WTC11 (cell line): ENCODE results near the gene MSI2. TPM values are rescaled to one million over a fixed set of nuclear protein-coding genes. Genes with fewer than 3 reads are reported as not detected.
A peak's percentile ranks its signal among the peaks of the same experiment; 100 is the strongest.

Source experiments
- ATAC-seq: fragments of 200-7000 bp; cut with Tn5 transposase; 2 replicates; pipeline ENCODE4 v1.10.0; 2021; ENCODE audit warnings: mild to moderate bottlenecking, moderate library complexity
- CTCF ChIA-PET: fragments of 300-600 bp; sonication (Branson Sonifier 250); formaldehyde crosslinking; loops from one replicate; lab custom pipeline; 2021; ENCODE audit warnings: antibody characterized with exemption; lab: Charles Lee
- POLR2A ChIA-PET: fragments of 350-600 bp; sonication (Branson Sonifier 250); formaldehyde crosslinking; loops from one replicate; lab custom pipeline; 2021; ENCODE audit warnings: antibody characterized with exemption; lab: Charles Lee
- DNase-seq: peaks from one replicate; pipeline ENCODE4 v3.0.0; 2021; ENCODE audit warnings: low spot score
- H3K27ac Mint-ChIP-seq: 2 replicates; pipeline ENCODE4 v1.8.0; 2021; ENCODE audit warnings: mixed read lengths
- H3K27me3 Mint-ChIP-seq: 2 replicates; pipeline ENCODE4 v1.8.0; 2021; ENCODE audit warnings: low read depth, mild to moderate bottlenecking, moderate library complexity, mixed read lengths
- H3K36me3 Mint-ChIP-seq: 2 replicates; pipeline ENCODE4 v1.8.0; 2021; ENCODE audit warnings: mixed read lengths
- H3K4me1 Mint-ChIP-seq: 2 replicates; pipeline ENCODE4 v1.8.0; 2022; ENCODE audit warnings: mixed read lengths
- H3K4me3 Mint-ChIP-seq: 2 replicates; pipeline ENCODE4 v1.8.0; 2021; ENCODE audit warnings: mild to moderate bottlenecking, moderate library complexity, mixed read lengths
- H3K9me3 Mint-ChIP-seq: 2 replicates; pipeline ENCODE4 v1.8.0; 2021; ENCODE audit warnings: mixed read lengths
- ARID4B ChIP-seq: sonication (generic); formaldehyde crosslinking; IDR thresholded peaks from 2 replicates; pipeline ENCODE4 v1.8.0; 2023; ENCODE audit warnings: missing genetic modification reagents, mild to moderate bottlenecking, borderline replicate concordance
- CREM ChIP-seq: sonication (generic); formaldehyde crosslinking; IDR thresholded peaks from 2 replicates; pipeline ENCODE4 v1.8.1; 2022; ENCODE audit warnings: mild to moderate bottlenecking, missing genetic modification reagents, moderate library complexity
- EMX1 ChIP-seq: fragments of 250-450 bp; sonication (Bioruptor Pico); IDR thresholded peaks from 2 replicates; pipeline ENCODE4 v1.8.0; 2021; ENCODE audit warnings: mild to moderate bottlenecking
- ESRRA ChIP-seq: sonication (generic); formaldehyde crosslinking; IDR thresholded peaks from 2 replicates; pipeline ENCODE4 v1.8.1; 2022; ENCODE audit warnings: mild to moderate bottlenecking, missing genetic modification reagents, borderline replicate concordance
- GRHL2 ChIP-seq: fragments of 250-450 bp; sonication (Bioruptor Pico); IDR thresholded peaks from 2 replicates; pipeline ENCODE4 v1.8.0; 2022; ENCODE audit warnings: mild to moderate bottlenecking, moderate library complexity; ENCODE audit not compliant: insufficient replicate concordance, severe bottlenecking
- HMGA2 ChIP-seq: fragments of 250-450 bp; sonication (Bioruptor Pico); IDR thresholded peaks from 2 replicates; pipeline ENCODE4 v1.4.0; 2021; ENCODE audit warnings: mild to moderate bottlenecking, moderate library complexity
- IRF2 ChIP-seq: sonication (generic); formaldehyde crosslinking; IDR thresholded peaks from 2 replicates; pipeline ENCODE4 v1.8.0; 2022; ENCODE audit warnings: low read depth, missing genetic modification reagents, borderline replicate concordance
- JAZF1 ChIP-seq: fragments of 250-450 bp; sonication (Bioruptor Pico); IDR thresholded peaks from 2 replicates; pipeline ENCODE4 v1.9.0; 2021; ENCODE audit warnings: moderate library complexity, mild to moderate bottlenecking, inconsistent platforms
- MXD4 ChIP-seq: fragments of 250-450 bp; sonication (Bioruptor Pico); IDR thresholded peaks from 2 replicates; pipeline ENCODE4 v1.8.0; 2021; ENCODE audit warnings: mild to moderate bottlenecking, moderate library complexity, borderline replicate concordance
- MYBL2 ChIP-seq: sonication (generic); formaldehyde crosslinking; IDR thresholded peaks from 2 replicates; pipeline ENCODE4 v1.8.1; 2023; ENCODE audit warnings: mild to moderate bottlenecking, moderate library complexity, missing genetic modification reagents
- NR2C2 ChIP-seq: sonication (generic); formaldehyde crosslinking; IDR thresholded peaks from 2 replicates; pipeline ENCODE4 v1.8.0; 2022; ENCODE audit warnings: mild to moderate bottlenecking, missing genetic modification reagents
- RELA ChIP-seq: sonication (generic); formaldehyde crosslinking; IDR thresholded peaks from 2 replicates; pipeline ENCODE4 v1.8.1; 2022; ENCODE audit warnings: missing genetic modification reagents, mild to moderate bottlenecking, borderline replicate concordance
- SMAD3 ChIP-seq: sonication (generic); formaldehyde crosslinking; IDR thresholded peaks from 2 replicates; pipeline ENCODE4 v1.8.0; 2022; ENCODE audit warnings: missing genetic modification reagents, mild to moderate bottlenecking, borderline replicate concordance
- TCF7 ChIP-seq: sonication (generic); formaldehyde crosslinking; IDR thresholded peaks from 2 replicates; pipeline ENCODE4 v1.8.0; 2022; ENCODE audit warnings: mild to moderate bottlenecking, low read depth, missing genetic modification reagents, moderate library complexity
- TEAD1 ChIP-seq: sonication (generic); formaldehyde crosslinking; IDR thresholded peaks from 2 replicates; pipeline ENCODE4 v1.8.0; 2022; ENCODE audit warnings: mild to moderate bottlenecking, missing genetic modification reagents
- ZNF317 ChIP-seq: sonication (generic); formaldehyde crosslinking; IDR thresholded peaks from 2 replicates; pipeline ENCODE4 v1.8.1; 2023; ENCODE audit warnings: low read depth, mild to moderate bottlenecking, moderate library complexity, missing genetic modification reagents, borderline replicate concordance
- ZNF396 ChIP-seq: fragments of 250-450 bp; sonication (Bioruptor Pico); IDR thresholded peaks from 2 replicates; pipeline ENCODE4 v1.8.0; 2021; ENCODE audit warnings: mild to moderate bottlenecking, moderate library complexity, borderline replicate concordance
- ZNF416 ChIP-seq: fragments of 250-450 bp; sonication (Bioruptor Pico); IDR thresholded peaks from 2 replicates; pipeline ENCODE4 v1.9.0; 2021; ENCODE audit warnings: mild to moderate bottlenecking, inconsistent platforms
- total RNA-seq: library from RNA; stranded (reverse); gene quantifications from 3 replicates; pipeline ENCODE4 v1.2.3, GENCODE V29; 2021
- TF ChIP-seq, protein P1 (sequence below): fragments of 250-450 bp; sonication (Bioruptor Pico); IDR thresholded peaks from 2 replicates; pipeline ENCODE4 v1.9.0; 2021; ENCODE audit warnings: mild to moderate bottlenecking, borderline replicate concordance
- TF ChIP-seq, protein P2 (sequence below): sonication (generic); formaldehyde crosslinking; IDR thresholded peaks from 2 replicates; pipeline ENCODE4 v1.8.1; 2023; ENCODE audit warnings: mild to moderate bottlenecking, missing genetic modification reagents, borderline replicate concordance
- TF ChIP-seq, protein P3 (sequence below): fragments of 250-450 bp; sonication (Bioruptor Pico); IDR thresholded peaks from 2 replicates; pipeline ENCODE4 v1.9.0; 2021; ENCODE audit warnings: mild to moderate bottlenecking

The MSI2 gene
- total RNA-seq, 1 experiment from 2014 or later, result 82.1 TPM

DNA sequence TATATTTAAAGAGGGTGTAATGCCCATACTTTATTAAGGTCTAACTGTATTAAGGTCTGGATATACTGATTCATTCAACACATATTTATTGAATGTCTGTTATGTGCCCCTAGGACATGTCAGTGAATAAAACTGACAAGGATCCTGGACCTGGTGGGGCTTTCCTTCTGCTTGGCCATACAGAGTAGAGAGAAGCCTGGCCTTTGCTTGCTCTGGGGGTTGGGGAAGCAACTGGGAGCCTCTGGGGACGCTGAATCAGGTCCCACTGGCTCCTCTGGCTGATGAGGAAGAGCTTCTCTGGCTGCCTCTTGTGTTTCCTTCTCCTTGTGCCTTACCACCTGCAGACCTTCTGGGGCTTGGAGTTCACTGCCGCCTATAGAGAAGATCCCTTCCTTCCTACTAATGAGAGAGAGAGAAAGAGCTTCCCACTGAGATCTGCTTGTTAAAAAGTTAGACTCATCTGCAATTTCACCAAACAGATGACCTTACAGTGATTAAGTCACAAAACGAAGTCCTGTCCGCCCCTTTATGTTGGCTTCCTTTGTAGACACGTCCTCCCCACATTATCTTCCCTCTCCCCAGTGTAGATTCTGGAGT is 49.7 kb downstream of the MSI2 start:
- Mint-ChIP-seq H3K27me3 (no peaks in the 10 kb centered on the region), H3K9me3 (no peaks in the 10 kb centered on the region), H3K27ac (peak overlapping the region; percentile 61; the same call in 1 of the 2 replicates), H3K4me1 (peaks cover 40% of the 10 kb centered on the region), H3K36me3 (peaks cover 9% of the 10 kb centered on the region), H3K4me3 (no peak overlapping the region)
- CTCF ChIA-PET, result interaction anchor here (1.6 kb wide), 1 partner anchor 63 kb away, joined by 8 read pairs; no protein-coding TSS in a partner anchor
- TF ChIP-seq ZNF317 (no peak), EMX1 (CRISPR knock-in tag) (no peak), TEAD1 (no peak), GRHL2 (CRISPR knock-in tag) (no peak), IRF2 (CRISPR knock-in tag) (no peak), MYBL2 (no peak), RELA (CRISPR knock-in tag) (no peak), ESRRA (CRISPR knock-in tag) (no peak), ZNF416 (CRISPR knock-in tag) (no peak), MXD4 (CRISPR knock-in tag) (no peak), ZNF396 (CRISPR knock-in tag) (no peak)
- TF ChIP-seq, protein P1, sequence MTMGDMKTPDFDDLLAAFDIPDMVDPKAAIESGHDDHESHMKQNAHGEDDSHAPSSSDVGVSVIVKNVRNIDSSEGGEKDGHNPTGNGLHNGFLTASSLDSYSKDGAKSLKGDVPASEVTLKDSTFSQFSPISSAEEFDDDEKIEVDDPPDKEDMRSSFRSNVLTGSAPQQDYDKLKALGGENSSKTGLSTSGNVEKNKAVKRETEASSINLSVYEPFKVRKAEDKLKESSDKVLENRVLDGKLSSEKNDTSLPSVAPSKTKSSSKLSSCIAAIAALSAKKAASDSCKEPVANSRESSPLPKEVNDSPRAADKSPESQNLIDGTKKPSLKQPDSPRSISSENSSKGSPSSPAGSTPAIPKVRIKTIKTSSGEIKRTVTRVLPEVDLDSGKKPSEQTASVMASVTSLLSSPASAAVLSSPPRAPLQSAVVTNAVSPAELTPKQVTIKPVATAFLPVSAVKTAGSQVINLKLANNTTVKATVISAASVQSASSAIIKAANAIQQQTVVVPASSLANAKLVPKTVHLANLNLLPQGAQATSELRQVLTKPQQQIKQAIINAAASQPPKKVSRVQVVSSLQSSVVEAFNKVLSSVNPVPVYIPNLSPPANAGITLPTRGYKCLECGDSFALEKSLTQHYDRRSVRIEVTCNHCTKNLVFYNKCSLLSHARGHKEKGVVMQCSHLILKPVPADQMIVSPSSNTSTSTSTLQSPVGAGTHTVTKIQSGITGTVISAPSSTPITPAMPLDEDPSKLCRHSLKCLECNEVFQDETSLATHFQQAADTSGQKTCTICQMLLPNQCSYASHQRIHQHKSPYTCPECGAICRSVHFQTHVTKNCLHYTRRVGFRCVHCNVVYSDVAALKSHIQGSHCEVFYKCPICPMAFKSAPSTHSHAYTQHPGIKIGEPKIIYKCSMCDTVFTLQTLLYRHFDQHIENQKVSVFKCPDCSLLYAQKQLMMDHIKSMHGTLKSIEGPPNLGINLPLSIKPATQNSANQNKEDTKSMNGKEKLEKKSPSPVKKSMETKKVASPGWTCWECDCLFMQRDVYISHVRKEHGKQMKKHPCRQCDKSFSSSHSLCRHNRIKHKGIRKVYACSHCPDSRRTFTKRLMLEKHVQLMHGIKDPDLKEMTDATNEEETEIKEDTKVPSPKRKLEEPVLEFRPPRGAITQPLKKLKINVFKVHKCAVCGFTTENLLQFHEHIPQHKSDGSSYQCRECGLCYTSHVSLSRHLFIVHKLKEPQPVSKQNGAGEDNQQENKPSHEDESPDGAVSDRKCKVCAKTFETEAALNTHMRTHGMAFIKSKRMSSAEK, result no peak
- TF ChIP-seq, protein P2, sequence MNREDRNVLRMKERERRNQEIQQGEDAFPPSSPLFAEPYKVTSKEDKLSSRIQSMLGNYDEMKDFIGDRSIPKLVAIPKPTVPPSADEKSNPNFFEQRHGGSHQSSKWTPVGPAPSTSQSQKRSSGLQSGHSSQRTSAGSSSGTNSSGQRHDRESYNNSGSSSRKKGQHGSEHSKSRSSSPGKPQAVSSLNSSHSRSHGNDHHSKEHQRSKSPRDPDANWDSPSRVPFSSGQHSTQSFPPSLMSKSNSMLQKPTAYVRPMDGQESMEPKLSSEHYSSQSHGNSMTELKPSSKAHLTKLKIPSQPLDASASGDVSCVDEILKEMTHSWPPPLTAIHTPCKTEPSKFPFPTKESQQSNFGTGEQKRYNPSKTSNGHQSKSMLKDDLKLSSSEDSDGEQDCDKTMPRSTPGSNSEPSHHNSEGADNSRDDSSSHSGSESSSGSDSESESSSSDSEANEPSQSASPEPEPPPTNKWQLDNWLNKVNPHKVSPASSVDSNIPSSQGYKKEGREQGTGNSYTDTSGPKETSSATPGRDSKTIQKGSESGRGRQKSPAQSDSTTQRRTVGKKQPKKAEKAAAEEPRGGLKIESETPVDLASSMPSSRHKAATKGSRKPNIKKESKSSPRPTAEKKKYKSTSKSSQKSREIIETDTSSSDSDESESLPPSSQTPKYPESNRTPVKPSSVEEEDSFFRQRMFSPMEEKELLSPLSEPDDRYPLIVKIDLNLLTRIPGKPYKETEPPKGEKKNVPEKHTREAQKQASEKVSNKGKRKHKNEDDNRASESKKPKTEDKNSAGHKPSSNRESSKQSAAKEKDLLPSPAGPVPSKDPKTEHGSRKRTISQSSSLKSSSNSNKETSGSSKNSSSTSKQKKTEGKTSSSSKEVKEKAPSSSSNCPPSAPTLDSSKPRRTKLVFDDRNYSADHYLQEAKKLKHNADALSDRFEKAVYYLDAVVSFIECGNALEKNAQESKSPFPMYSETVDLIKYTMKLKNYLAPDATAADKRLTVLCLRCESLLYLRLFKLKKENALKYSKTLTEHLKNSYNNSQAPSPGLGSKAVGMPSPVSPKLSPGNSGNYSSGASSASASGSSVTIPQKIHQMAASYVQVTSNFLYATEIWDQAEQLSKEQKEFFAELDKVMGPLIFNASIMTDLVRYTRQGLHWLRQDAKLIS (CRISPR knock-in tag), result no peak
- no peak for ATAC-seq
- POLR2A ChIA-PET, result no interaction called here
- no peak for DNase-seq

GRCh38 chr17:57308543-57309186 is 52.3 kb downstream of the MSI2 start:
- Mint-ChIP-seq H3K27ac (no peak overlapping the region), H3K9me3 (no peaks in the 10 kb centered on the region), H3K27me3 (no peaks in the 10 kb centered on the region), H3K4me3 (no peak overlapping the region), H3K36me3 (peaks cover 3% of the 10 kb centered on the region)
- ChIA-PET CTCF (interaction anchor here (0.6 kb wide), 1 partner anchor 110 kb away, joined by 4 read pairs; no protein-coding TSS in a partner anchor), POLR2A (no interaction called here)
- ATAC-seq, result no peak
- TF ChIP-seq HMGA2 (CRISPR knock-in tag) (no peak), CREM (CRISPR knock-in tag) (no peak), ARID4B (no peak), TCF7 (CRISPR knock-in tag) (no peak), SMAD3 (CRISPR knock-in tag) (no peak), JAZF1 (CRISPR knock-in tag) (no peak), NR2C2 (no peak)
- TF ChIP-seq, protein P3, sequence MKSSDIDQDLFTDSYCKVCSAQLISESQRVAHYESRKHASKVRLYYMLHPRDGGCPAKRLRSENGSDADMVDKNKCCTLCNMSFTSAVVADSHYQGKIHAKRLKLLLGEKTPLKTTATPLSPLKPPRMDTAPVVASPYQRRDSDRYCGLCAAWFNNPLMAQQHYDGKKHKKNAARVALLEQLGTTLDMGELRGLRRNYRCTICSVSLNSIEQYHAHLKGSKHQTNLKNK, result no peak
- TF ChIP-seq, all 79 proteins: peak for 0
- DNase-seq, result no peak
- H3K4me1 Mint-ChIP-seq, result peaks cover 62% of the 10 kb centered on the region
